GM23248 (cell line): ENCODE measurements around the gene AKT3. TPM values are rescaled to one million over a fixed set of nuclear protein-coding genes. Genes with fewer than 3 reads are reported as not detected.

ENCODE experiments used
- DNase-seq: peaks from one replicate; pipeline ENCODE4 v3.0.0-alpha.2; 2015
- H2AFZ ChIP-seq: fragments of 200-600 bp; sonication (generic); 2 replicates; pipeline ENCODE4 v1.6.1; 2016; ENCODE audit warnings: antibody characterized with exemption
- H3F3A ChIP-seq: fragments of 200-600 bp; sonication (generic); 2 replicates; pipeline ENCODE4 v1.6.1; 2016; ENCODE audit warnings: mild to moderate bottlenecking, antibody characterized with exemption, mixed run types; ENCODE audit not compliant: insufficient read depth
- H3K27ac ChIP-seq: fragments of 200-600 bp; sonication (generic); 2 replicates; pipeline ENCODE4 v1.5.1; 2016; ENCODE audit warnings: mild to moderate bottlenecking
- H3K27me3 ChIP-seq: fragments of 200-600 bp; sonication (generic); replicated peaks from 2 replicates; pipeline ENCODE4 v1.6.1; 2016; ENCODE audit warnings: mild to moderate bottlenecking; ENCODE audit not compliant: insufficient read depth
- H3K36me3 ChIP-seq: fragments of 200-600 bp; sonication (generic); 2 replicates; pipeline ENCODE4 v1.6.1; 2016; ENCODE audit warnings: low read depth, mild to moderate bottlenecking
- H3K4me1 ChIP-seq: fragments of 200-600 bp; sonication (generic); 2 replicates; pipeline ENCODE4 v1.6.1; 2016; ENCODE audit warnings: mild to moderate bottlenecking; ENCODE audit not compliant: insufficient read depth
- H3K4me2 ChIP-seq: fragments of 200-600 bp; sonication (generic); one replicate; pipeline ENCODE4 v1.6.1; 2016; ENCODE audit warnings: mild to moderate bottlenecking; ENCODE audit not compliant: unreplicated experiment
- H3K4me3 ChIP-seq: fragments of 200-600 bp; sonication (generic); 2 replicates; pipeline ENCODE4 v1.5.1; 2016; ENCODE audit warnings: mild to moderate bottlenecking
- H3K79me2 ChIP-seq: fragments of 200-600 bp; sonication (generic); 2 replicates; pipeline ENCODE4 v1.6.1; 2016; ENCODE audit warnings: mild to moderate bottlenecking; ENCODE audit not compliant: insufficient read depth
- H3K9ac ChIP-seq: fragments of 200-600 bp; sonication (generic); 2 replicates; pipeline ENCODE4 v1.6.1; 2016; ENCODE audit warnings: mild to moderate bottlenecking
- H3K9me2 ChIP-seq: fragments of 200-600 bp; sonication (generic); 2 replicates; pipeline ENCODE4 v1.6.1; 2016; ENCODE audit warnings: mixed run types, mild to moderate bottlenecking, moderate library complexity; ENCODE audit not compliant: insufficient read depth
- H3K9me3 ChIP-seq: fragments of 200-600 bp; sonication (generic); one replicate; pipeline ENCODE4 v1.6.1; 2017; ENCODE audit warnings: low read depth
- H4K20me1 ChIP-seq: fragments of 200-600 bp; sonication (generic); 2 replicates; pipeline ENCODE4 v1.6.0; 2016; ENCODE audit not compliant: insufficient read depth
- EZH2 ChIP-seq: fragments of 200-600 bp; sonication (generic); IDR thresholded peaks from 2 replicates; pipeline ENCODE4 v1.6.1; 2018; ENCODE audit warnings: antibody characterized with exemption, mild to moderate bottlenecking; ENCODE audit not compliant: insufficient read depth, poor library complexity, severe bottlenecking
- EZH2phosphoT487 ChIP-seq: fragments of 200-600 bp; sonication (generic); IDR thresholded peaks from 2 replicates; pipeline ENCODE4 v1.6.1; 2018; ENCODE audit warnings: antibody characterized with exemption, moderate library complexity, mild to moderate bottlenecking, low read depth; ENCODE audit not compliant: insufficient read depth
- WGBS, 2 experiments: methylation state at CpG; one replicate each; pipeline ENCODE4 v1.1.6; 2015 to 2017; ENCODE audit warnings: low lambda C conversion rate in 2 of 2, low coverage in 1 of 2; ENCODE audit errors: missing lambda C conversion rate in 2 of 2; 5-methylcytosine and 5-hydroxymethylcytosine counted together
- in situ Hi-C: fragments of 300-500 bp; cut with MboI; formaldehyde crosslinking; loops from 2 replicates; pipeline ENCODE4 v1.15.0; 2020
- polyA plus RNA-seq: library from polyadenylated mRNA; unstranded; fragments of >200 nt; fragmentation: Nextera tagmentation; extraction: Ambion mirVana; gene quantifications from 2 replicates; pipeline ENCODE4 v1.2.1, GENCODE V29; 2016
- total RNA-seq: library from RNA; depleted of rRNA; stranded (reverse); fragments of >200 nt; shearing (Covaris generic); gene quantifications from 2 replicates; pipeline ENCODE4 v1.2.3, GENCODE V29; 2014

Gene AKT3
- total and polyA plus RNA-seq, 2 experiments from 2014 or later = 9.1 to 31.2 TPM

- no peak for DNase-seq
- no peak overlapping the region for H3K27ac ChIP-seq
- no peaks in the 10 kb centered on the region for H3K9me2 ChIP-seq
- H3K4me1 ChIP-seq = peaks cover 27% of the 10 kb centered on the region
- in situ Hi-C loops = loop anchor here (25.0 kb wide), 1 partner anchor 373 kb away; no protein-coding TSS in a partner anchor
- TF ChIP-seq EZH2phosphoT487 (no peak), EZH2 (no peak)
- no peak overlapping the region for H2AFZ ChIP-seq
- no peaks in the 10 kb centered on the region for H3K36me3 ChIP-seq
- H3K9me3 ChIP-seq = no peaks in the 10 kb centered on the region
- H3K27me3 ChIP-seq = no peaks in the 10 kb centered on the region
- no peaks in the 10 kb centered on the region for H4K20me1 ChIP-seq
- peaks cover 92% of the 10 kb centered on the region for H3K79me2 ChIP-seq
- H3K4me3 ChIP-seq = no peak overlapping the region
- H3F3A ChIP-seq = peaks cover 13% of the 10 kb centered on the region; the same call in 1 of the 2 replicates
- 90 to 93% methylated on average over 3 of the region's 3 CpGs for WGBS, 2 experiments
- H3K4me2 ChIP-seq = no peak overlapping the region
- no peak overlapping the region for H3K9ac ChIP-seq
Observed at GRCh38 chr1:243735457-243735856, 114.6 kb downstream of the AKT3 start.

GRCh38 chr1:243734308-243734695 lies 115.7 kb downstream of the AKT3 start:
- H3K79me2 ChIP-seq = peaks cover 92% of the 10 kb centered on the region
- no peaks in the 10 kb centered on the region for H3K9me3 ChIP-seq
- 0 out of 2 replicates have a peak, but pooled peaks cover 16% of the 10 kb centered on the region for H3K4me1 ChIP-seq
- no peaks in the 10 kb centered on the region for H4K20me1 ChIP-seq
- peak overlapping the region; percentile 35 for H3K27ac ChIP-seq
- no peaks in the 10 kb centered on the region for H3K27me3 ChIP-seq
- no peak overlapping the region for H2AFZ ChIP-seq
- peak; percentile 65 for DNase-seq
- H3K9ac ChIP-seq = no peak overlapping the region
- TF ChIP-seq EZH2phosphoT487 (no peak), EZH2 (no peak)
- no peak overlapping the region for H3K4me3 ChIP-seq
- 27 to 37% methylated on average over 2 of the region's 2 CpGs for WGBS, 2 experiments
- in situ Hi-C loops = loop anchor here (25.0 kb wide), 1 partner anchor 372 kb away; no protein-coding TSS in a partner anchor
- no peaks in the 10 kb centered on the region for H3K9me2 ChIP-seq
- H3F3A ChIP-seq = peaks cover 13% of the 10 kb centered on the region; the same call in 1 of the 2 replicates
- no peak overlapping the region for H3K4me2 ChIP-seq
- H3K36me3 ChIP-seq = no peaks in the 10 kb centered on the region

- peaks cover 92% of the 10 kb centered on the region for H3K79me2 ChIP-seq
- no peaks in the 10 kb centered on the region for H3K9me2 ChIP-seq
- H3K4me2 ChIP-seq = no peak overlapping the region
- H3K9ac ChIP-seq = no peak overlapping the region
- H3K36me3 ChIP-seq = no peaks in the 10 kb centered on the region
- H3K4me3 ChIP-seq = no peak overlapping the region
- no peaks in the 10 kb centered on the region for H3K27me3 ChIP-seq
- no peak overlapping the region for H2AFZ ChIP-seq
- H4K20me1 ChIP-seq = no peaks in the 10 kb centered on the region
- 0 out of 2 replicates have a peak, but pooled peaks cover 12% of the 10 kb centered on the region for H3K4me1 ChIP-seq
- no peak for TF ChIP-seq EZH2phosphoT487
- TF ChIP-seq EZH2 = no peak
- no peak for DNase-seq
- H3K27ac ChIP-seq = peak overlapping the region; percentile 35; the same call in 1 of the 2 replicates
- WGBS, 2 experiments = 94 to 97% methylated on average over 1 of the region's 1 CpG
- H3F3A ChIP-seq = peaks cover 13% of the 10 kb centered on the region; the same call in 1 of the 2 replicates
- in situ Hi-C loops = loop anchor here (25.0 kb wide), 1 partner anchor 371 kb away; no protein-coding TSS in a partner anchor
- H3K9me3 ChIP-seq = no peaks in the 10 kb centered on the region
Observed at GRCh38 chr1:243733670-243734307, 116.3 kb downstream of the AKT3 start.

- TF ChIP-seq EZH2 (no peak), EZH2phosphoT487 (no peak)
- Histone ChIP-seq H3K27me3 (no peaks in the 10 kb centered on the region), H3K9me2 (no peaks in the 10 kb centered on the region), H3K79me2 (peaks cover 92% of the 10 kb centered on the region), H2AFZ (no peak overlapping the region), H3K9me3 (no peaks in the 10 kb centered on the region), H3K36me3 (no peaks in the 10 kb centered on the region), H3K4me3 (no peak overlapping the region), H3K27ac (no peak overlapping the region), H3K4me2 (no peak overlapping the region), H3K9ac (no peak overlapping the region), H4K20me1 (no peaks in the 10 kb centered on the region), H3K4me1 (0 out of 2 replicates have a peak, but pooled peaks cover 12% of the 10 kb centered on the region), H3F3A (peaks cover 13% of the 10 kb centered on the region; the same call in 1 of the 2 replicates)
- in situ Hi-C loops = loop anchor here (25.0 kb wide), 1 partner anchor 370 kb away; no protein-coding TSS in a partner anchor
- DNase-seq = no peak
Observed at GRCh38 chr1:243732637-243733036, 117.4 kb downstream of the AKT3 start.
